HG02938 (cell line): ENCODE measurements around the gene CCDC186.

ENCODE experiments used
- ATAC-seq: cut with Tn5 transposase; IDR thresholded peaks from one replicate; pipeline ENCODE4 v1.9.1; 2021; ENCODE audit warnings: mild to moderate bottlenecking, moderate library complexity; ENCODE audit not compliant: unreplicated experiment

CCDC186 gene

GRCh38 chr10:114117728-114118127 lies 56.3 kb downstream of the CCDC186 start:
- no peak for ATAC-seq

- ATAC-seq = no peak
These were observed 58.1 kb downstream of the CCDC186 start for GRCh38 chr10:114115661-114116445.

- no peak for ATAC-seq
These were observed 63.6 kb downstream of the CCDC186 start for GRCh38 chr10:114110174-114110972.

GRCh38 chr10:114103284-114103683 lies 70.7 kb downstream of the CCDC186 start:
- no peak for ATAC-seq

- no peak for ATAC-seq
These were observed 71.7 kb downstream of the CCDC186 start for GRCh38 chr10:114102256-114102655.

- ATAC-seq = no peak
These were observed 72.9 kb downstream of the CCDC186 start for GRCh38 chr10:114100848-114101741.

- no peak for ATAC-seq
These were observed 77.1 kb downstream of the CCDC186 start for GRCh38 chr10:114096864-114097263.

GRCh38 chr10:114095559-114096337 lies 78.3 kb downstream of the CCDC186 start:
- peak; percentile 47 for ATAC-seq

- ATAC-seq = peak; percentile 55
These were observed 79.2 kb downstream of the CCDC186 start for GRCh38 chr10:114094795-114095194.

- no peak for ATAC-seq
These were observed 86.3 kb downstream of the CCDC186 start for GRCh38 chr10:114087655-114088054.

GRCh38 chr10:114087255-114087654 lies 86.7 kb downstream of the CCDC186 start:
- no peak for ATAC-seq

- ATAC-seq = no peak
These were observed 89.8 kb downstream of the CCDC186 start for GRCh38 chr10:114084215-114084614.

- ATAC-seq = no peak
These were observed 91.0 kb downstream of the CCDC186 start for GRCh38 chr10:114083040-114083439.

GRCh38 chr10:114081911-114082583 lies 92.0 kb downstream of the CCDC186 start:
- ATAC-seq = no peak

- ATAC-seq = no peak
These were observed 94.6 kb downstream of the CCDC186 start for GRCh38 chr10:114079421-114079820.

GRCh38 chr10:114078346-114078745 lies 95.7 kb downstream of the CCDC186 start:
- no peak for ATAC-seq

- no peak for ATAC-seq
These were observed 96.2 kb downstream of the CCDC186 start for GRCh38 chr10:114077815-114078219.

- ATAC-seq = no peak
These were observed 96.7 kb downstream of the CCDC186 start for GRCh38 chr10:114077347-114077746.

GRCh38 chr10:114075093-114075492 lies 98.9 kb downstream of the CCDC186 start:
- no peak for ATAC-seq
